Kidney (tissue), 14 donors: ENCODE results near the gene AK2. TPM values are rescaled to one million over a fixed set of nuclear protein-coding genes. Genes with fewer than 3 reads are reported as not detected.
A peak's percentile ranks its signal among the peaks of the same experiment; 100 is the strongest.

Experiments used
- DNase-seq, 5 donors: peaks; one replicate each; pipeline ENCODE4 v3.0.0-alpha.2; 2013 to 2020
- FAIRE-seq: peaks from 2 replicates; lab custom pipeline; 2012; peaks lifted over from hg19 to GRCh38; lab: Jason Lieb, UNC
- H3K27ac ChIP-seq, 2 donors: one replicate each; pipeline ENCODE4 v1.7.0; 2013; ENCODE audit warnings: low read depth in 2 of 2, low read length in 2 of 2, inconsistent platforms in 1 of 2
- H3K27me3 ChIP-seq: one replicate; pipeline ENCODE4 v1.7.1; 2013; ENCODE audit warnings: low read length, inconsistent platforms; ENCODE audit not compliant: control insufficient read depth, insufficient read depth
- H3K36me3 ChIP-seq, 3 donors: one replicate each; pipeline versions ENCODE4 v1.7.0 to v1.7.1; 2013; ENCODE audit warnings: low read length in 3 of 3, control low read depth in 1 of 3, inconsistent platforms in 1 of 3; ENCODE audit not compliant: insufficient read depth in 3 of 3, control insufficient read depth in 2 of 3
- H3K4me1 ChIP-seq, 3 donors: one replicate each; pipeline versions ENCODE4 v1.7.0 to v1.7.1; 2013; ENCODE audit warnings: low read length in 3 of 3, inconsistent platforms in 1 of 3, low read depth in 1 of 3; ENCODE audit not compliant: control insufficient read depth in 2 of 3, insufficient read depth in 2 of 3
- H3K4me3 ChIP-seq, 3 donors: one replicate each; pipeline versions ENCODE4 v1.7.0 to v1.8.1; 2013; ENCODE audit warnings: low read length in 3 of 3, control low read depth in 1 of 3, inconsistent platforms in 1 of 3
- H3K9ac ChIP-seq, 3 donors: one replicate each; pipeline versions ENCODE4 v1.7.0 to v1.7.1; 2013; ENCODE audit warnings: low read length in 3 of 3, control low read depth in 1 of 3, inconsistent platforms in 1 of 3
- H3K9me3 ChIP-seq, 3 donors: one replicate each; pipeline versions ENCODE4 v1.7.0 to v1.7.1; 2013; ENCODE audit warnings: low read length in 3 of 3, control low read depth in 1 of 3, inconsistent platforms in 1 of 3; ENCODE audit not compliant: control insufficient read depth in 2 of 3, insufficient read depth in 1 of 3
- CTCF ChIP-seq: IDR thresholded peaks from 3 replicates; pipeline ENCODE4 v1.5.1; 2012; ENCODE audit warnings: mild to moderate bottlenecking, moderate library complexity, borderline replicate concordance; ENCODE audit not compliant: insufficient read depth; ENCODE audit errors: extremely low read depth
- intact Hi-C: fragments of 100-400 bp; cut with DNase I; formaldehyde crosslinking; loops from one replicate; pipeline ENCODE4 v1.11.1; 2022
- polyA plus RNA-seq: library from polyadenylated mRNA; stranded (reverse); fragments of 350-450 nt; fragmentation: Illumina TruSeq; extraction: RNeasy Lipid Tissue Mini Kit (QIAGEN cat#74804); gene quantifications from one replicate; pipeline ENCODE4 v1.2.3, GENCODE V29; 2014; ENCODE audit warnings: low read depth, low replicate concordance; ENCODE audit not compliant: insufficient read depth
- total RNA-seq: library from RNA; stranded (reverse); fragmentation: NEBNext Ultra II Directional; extraction: Animal tissue kit (Norgen Biotek cat#: 25700); gene quantifications from one replicate; pipeline ENCODE4 v1.2.1, GENCODE V29; 2021
- donor health status: control.
- donor health status: control.
- donor health status: control.
- donor health status: control.
- donor health status: control.
- donor health status: DM: yes; HTN: yes; CAD: no.
- donor health status: Normal renal cell carcinoma (clear cell type).

The AK2 gene
- total and polyA plus RNA-seq, 2 donors from 2014 or later = 172 to 334 TPM

DNA sequence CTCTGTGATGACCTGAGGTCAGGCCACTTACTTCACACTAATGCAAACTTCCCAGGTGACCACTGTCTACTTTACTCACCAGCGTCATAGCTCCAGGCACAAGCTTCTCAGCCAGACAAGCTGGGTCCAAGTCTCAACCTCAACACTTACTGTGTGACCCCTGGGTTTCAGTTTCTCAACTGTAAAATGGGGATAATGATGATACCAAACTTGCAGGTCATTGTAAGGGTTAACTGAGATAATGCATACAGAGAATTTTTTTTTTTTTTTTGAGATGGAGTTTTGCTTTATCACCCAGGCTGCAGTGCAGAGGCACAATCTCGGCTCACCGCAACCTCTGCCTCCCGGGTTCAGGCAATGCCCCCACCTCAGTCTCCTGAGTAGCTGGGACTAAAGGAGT lies 34.7 kb downstream of the AK2 start:
- intact Hi-C loops = no loop called here
- no peak for DNase-seq
- no peaks in the 10 kb centered on the region for H3K27me3 ChIP-seq
- no peaks in the 10 kb centered on the region for H3K9me3 ChIP-seq
- H3K4me3 ChIP-seq = no peak overlapping the region
- H3K9ac ChIP-seq = no peak overlapping the region
- peaks cover 0 to 46% (median 40%) of the 10 kb centered on the region in 3 donors for H3K4me1 ChIP-seq
- H3K36me3 ChIP-seq = no peaks in the 10 kb centered on the region
- no peak overlapping the region for H3K27ac ChIP-seq
- no peak for TF ChIP-seq CTCF
- no peak for FAIRE-seq

- Histone ChIP-seq H3K27ac (no peak overlapping the region), H3K9ac (no peak overlapping the region), H3K9me3 (no peaks in the 10 kb centered on the region), H3K36me3 (no peaks in the 10 kb centered on the region), H3K4me1 (peaks cover 0 to 41% (median 33%) of the 10 kb centered on the region in 3 donors), H3K27me3 (no peaks in the 10 kb centered on the region), H3K4me3 (no peak overlapping the region)
- FAIRE-seq (no peak), DNase-seq (no peak)
- peak; percentile 2 for TF ChIP-seq CTCF
- intact Hi-C loops = no loop called here
Measured at GRCh38 chr1:33001282-33001681, 35.4 kb downstream of the AK2 start.

DNA sequence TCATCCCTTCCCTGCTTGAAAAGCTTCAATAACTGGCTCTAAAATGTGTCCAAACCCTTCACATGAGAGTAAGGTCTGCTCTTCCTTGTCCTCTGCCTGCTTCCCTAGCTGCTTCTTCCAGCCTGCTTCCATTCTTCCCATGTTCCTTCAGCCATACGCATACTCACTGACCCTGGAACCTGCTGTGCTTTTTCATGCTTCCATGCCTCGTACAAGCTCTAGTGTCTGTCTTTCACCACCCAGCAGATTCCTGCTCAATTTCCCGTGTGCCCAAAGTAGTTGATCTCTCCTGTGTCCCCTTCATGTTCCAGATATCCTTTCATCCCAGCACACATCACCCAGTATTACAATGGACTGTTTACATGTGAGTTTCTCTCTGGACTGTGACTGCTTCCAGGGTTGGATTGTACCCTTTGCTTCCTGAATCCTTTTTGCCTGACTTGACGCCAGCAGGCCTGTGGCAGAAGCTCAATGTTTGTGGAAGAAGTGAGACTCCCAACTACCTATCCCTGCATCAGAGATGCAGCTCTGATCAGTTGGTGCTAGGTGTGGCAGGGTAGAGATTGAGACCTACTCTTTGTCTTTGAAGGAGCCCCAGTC lies 36.2 kb downstream of the AK2 start:
- FAIRE-seq = no peak
- intact Hi-C loops = no loop called here

More for the DNA sequence above, 36.2 kb downstream of the AK2 start:
- no peak for TF ChIP-seq CTCF
- Histone ChIP-seq H3K36me3 (no peaks in the 10 kb centered on the region), H3K27me3 (no peaks in the 10 kb centered on the region), H3K9ac (no peak overlapping the region), H3K4me1 (peaks cover 0 to 35% (median 29%) of the 10 kb centered on the region in 3 donors), H3K27ac (peak overlapping the region in 1 of 2 donors; percentile 57), H3K4me3 (no peak overlapping the region), H3K9me3 (no peaks in the 10 kb centered on the region)
- DNase-seq = no peak
